Hepatocyte (in vitro differentiated cells): ENCODE data around the gene DNAAF8. TPM values are rescaled to one million over a fixed set of nuclear protein-coding genes. Genes with fewer than 3 reads are reported as not detected.
"Not testable (repeated sequence)": the region's sequence is repeated elsewhere in the genome, so short reads cannot be mapped to it uniquely, and the experiment has no call there.

Experiments
- DNase-seq: peaks from one replicate; pipeline ENCODE4 v3.0.0-alpha.2; 2016; ENCODE audit warnings: low spot score
- H2AFZ ChIP-seq: fragments of 200-600 bp; sonication (generic); 2 replicates; pipeline ENCODE4 v1.6.0; 2016; ENCODE audit warnings: antibody characterized with exemption, mild to moderate bottlenecking
- H3K27ac ChIP-seq: fragments of 200-600 bp; sonication (generic); 2 replicates; pipeline ENCODE4 v1.5.1; 2016; ENCODE audit warnings: mild to moderate bottlenecking
- H3K27me3 ChIP-seq: fragments of 200-600 bp; sonication (generic); 2 replicates; pipeline ENCODE4 v1.6.1; 2016
- H3K36me3 ChIP-seq: fragments of 200-600 bp; sonication (generic); replicated peaks from 2 replicates; pipeline ENCODE4 v1.5.1; 2016; ENCODE audit warnings: low read depth; ENCODE audit not compliant: insufficient read depth
- H3K4me1 ChIP-seq: fragments of 200-600 bp; sonication (generic); 2 replicates; pipeline ENCODE4 v1.5.1; 2016; ENCODE audit warnings: mild to moderate bottlenecking, moderate library complexity; ENCODE audit not compliant: insufficient read depth
- H3K4me2 ChIP-seq: fragments of 200-600 bp; sonication (generic); 2 replicates; pipeline ENCODE4 v1.6.0; 2016
- H3K4me3 ChIP-seq: fragments of 200-600 bp; sonication (generic); 2 replicates; pipeline ENCODE4 v1.5.1; 2016; ENCODE audit warnings: mild to moderate bottlenecking
- H3K79me2 ChIP-seq: fragments of 200-600 bp; sonication (generic); 2 replicates; pipeline ENCODE4 v1.6.0; 2017; ENCODE audit warnings: mild to moderate bottlenecking
- H3K9me2 ChIP-seq: fragments of 200-600 bp; sonication (generic); replicated peaks from 2 replicates; pipeline ENCODE4 v1.6.0; 2017; ENCODE audit warnings: mild to moderate bottlenecking; ENCODE audit not compliant: insufficient read depth
- H3K9me3 ChIP-seq: fragments of 200-600 bp; sonication (generic); 2 replicates; pipeline ENCODE4 v1.5.1; 2016; ENCODE audit warnings: low read depth, mild to moderate bottlenecking
- H4K20me1 ChIP-seq: fragments of 200-600 bp; sonication (generic); 2 replicates; pipeline ENCODE4 v1.6.0; 2016; ENCODE audit warnings: mild to moderate bottlenecking; ENCODE audit not compliant: insufficient read depth, poor library complexity, severe bottlenecking
- EZH2 ChIP-seq: fragments of 200-600 bp; sonication (generic); IDR thresholded peaks from 2 replicates; pipeline ENCODE4 v1.6.1; 2016; ENCODE audit warnings: antibody characterized with exemption, mild to moderate bottlenecking, borderline replicate concordance
- EZH2phosphoT487 ChIP-seq: fragments of 200-600 bp; sonication (generic); IDR thresholded peaks from one replicate; pipeline ENCODE4 v1.6.1; 2018; ENCODE audit warnings: antibody characterized with exemption, mild to moderate bottlenecking, low read depth, moderate library complexity; ENCODE audit not compliant: unreplicated experiment, severe bottlenecking
- WGBS: methylation state at CpG from one replicate; pipeline ENCODE4 v1.1.6; 2016; ENCODE audit warnings: low lambda C conversion rate; ENCODE audit errors: missing lambda C conversion rate; 5-methylcytosine and 5-hydroxymethylcytosine counted together
- polyA plus RNA-seq: library from polyadenylated mRNA; unstranded; fragments of >200 nt; fragmentation: Nextera tagmentation; extraction: Ambion mirVana; gene quantifications from 2 replicates; pipeline ENCODE4 v1.2.1, GENCODE V29; 2016
- total RNA-seq: library from RNA; depleted of rRNA; stranded (reverse); fragments of >200 nt; gene quantifications from 2 replicates; pipeline ENCODE4 v1.2.3, GENCODE V29; 2014
- TF ChIP-seq, protein P1 (sequence below): fragments of 200-600 bp; sonication (generic); IDR thresholded peaks from 2 replicates; pipeline ENCODE4 v1.5.1; 2016; ENCODE audit warnings: antibody characterized with exemption, mild to moderate bottlenecking; ENCODE audit not compliant: poor library complexity

DNAAF8 gene
- total and polyA plus RNA-seq, 2 experiments from 2014 or later: 0.23 to 1.6 TPM

- no peaks in the 10 kb centered on the region for H3K36me3 ChIP-seq
- 92% methylated on average over 21 of the region's 25 CpGs for WGBS
- no peaks in the 10 kb centered on the region for H4K20me1 ChIP-seq
- no peak overlapping the region for H2AFZ ChIP-seq
- H3K27me3 ChIP-seq: no peaks in the 10 kb centered on the region
- no peak overlapping the region for H3K4me2 ChIP-seq
- TF ChIP-seq EZH2phosphoT487: no peak
- no peak for TF ChIP-seq EZH2
- TF ChIP-seq, protein P1, sequence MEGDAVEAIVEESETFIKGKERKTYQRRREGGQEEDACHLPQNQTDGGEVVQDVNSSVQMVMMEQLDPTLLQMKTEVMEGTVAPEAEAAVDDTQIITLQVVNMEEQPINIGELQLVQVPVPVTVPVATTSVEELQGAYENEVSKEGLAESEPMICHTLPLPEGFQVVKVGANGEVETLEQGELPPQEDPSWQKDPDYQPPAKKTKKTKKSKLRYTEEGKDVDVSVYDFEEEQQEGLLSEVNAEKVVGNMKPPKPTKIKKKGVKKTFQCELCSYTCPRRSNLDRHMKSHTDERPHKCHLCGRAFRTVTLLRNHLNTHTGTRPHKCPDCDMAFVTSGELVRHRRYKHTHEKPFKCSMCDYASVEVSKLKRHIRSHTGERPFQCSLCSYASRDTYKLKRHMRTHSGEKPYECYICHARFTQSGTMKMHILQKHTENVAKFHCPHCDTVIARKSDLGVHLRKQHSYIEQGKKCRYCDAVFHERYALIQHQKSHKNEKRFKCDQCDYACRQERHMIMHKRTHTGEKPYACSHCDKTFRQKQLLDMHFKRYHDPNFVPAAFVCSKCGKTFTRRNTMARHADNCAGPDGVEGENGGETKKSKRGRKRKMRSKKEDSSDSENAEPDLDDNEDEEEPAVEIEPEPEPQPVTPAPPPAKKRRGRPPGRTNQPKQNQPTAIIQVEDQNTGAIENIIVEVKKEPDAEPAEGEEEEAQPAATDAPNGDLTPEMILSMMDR: no peak
- H3K4me1 ChIP-seq: peaks cover 6% of the 10 kb centered on the region
- H3K4me3 ChIP-seq: no peak overlapping the region
- no peaks in the 10 kb centered on the region for H3K9me3 ChIP-seq
- no peaks in the 10 kb centered on the region for H3K9me2 ChIP-seq
- no peaks in the 10 kb centered on the region for H3K79me2 ChIP-seq
- H3K27ac ChIP-seq: no peak overlapping the region
- DNase-seq: no peak
Observed at GRCh38 chr16:4783251-4783950, 49.1 kb downstream of the DNAAF8 start.

DNA sequence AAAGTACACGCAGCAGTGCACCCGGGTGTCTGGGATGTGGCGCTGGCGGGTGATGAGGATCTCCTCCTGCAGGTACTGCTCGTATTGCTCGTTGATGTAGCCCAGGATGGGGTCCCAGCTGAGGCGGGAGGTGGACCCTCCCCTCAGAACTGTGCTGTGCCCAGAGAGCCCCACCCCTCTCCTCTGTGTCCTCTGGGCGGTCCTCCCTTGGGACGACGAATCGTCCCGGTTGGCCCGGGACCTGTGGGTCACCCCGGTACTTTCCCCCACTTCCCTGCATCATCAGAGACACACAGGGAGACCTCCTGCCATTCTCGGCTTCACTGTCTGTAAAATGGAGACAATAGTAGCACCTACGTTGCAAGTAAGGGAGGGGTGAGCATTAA is 49.6 kb downstream of the DNAAF8 start:
- Histone ChIP-seq H3K27ac (no peak overlapping the region), H3K27me3 (no peaks in the 10 kb centered on the region), H4K20me1 (no peaks in the 10 kb centered on the region), H3K4me3 (no peak overlapping the region), H3K4me2 (no peak overlapping the region), H3K4me1 (peaks cover 9% of the 10 kb centered on the region), H3K9me3 (no peaks in the 10 kb centered on the region), H3K9me2 (no peaks in the 10 kb centered on the region), H3K36me3 (no peaks in the 10 kb centered on the region), H2AFZ (no peak overlapping the region), H3K79me2 (no peaks in the 10 kb centered on the region)
- no peak for DNase-seq
- 82% methylated on average over 14 of the region's 16 CpGs for WGBS
- TF ChIP-seq EZH2phosphoT487: no peak
- no peak for TF ChIP-seq EZH2
- TF ChIP-seq, protein P1: no peak

DNA sequence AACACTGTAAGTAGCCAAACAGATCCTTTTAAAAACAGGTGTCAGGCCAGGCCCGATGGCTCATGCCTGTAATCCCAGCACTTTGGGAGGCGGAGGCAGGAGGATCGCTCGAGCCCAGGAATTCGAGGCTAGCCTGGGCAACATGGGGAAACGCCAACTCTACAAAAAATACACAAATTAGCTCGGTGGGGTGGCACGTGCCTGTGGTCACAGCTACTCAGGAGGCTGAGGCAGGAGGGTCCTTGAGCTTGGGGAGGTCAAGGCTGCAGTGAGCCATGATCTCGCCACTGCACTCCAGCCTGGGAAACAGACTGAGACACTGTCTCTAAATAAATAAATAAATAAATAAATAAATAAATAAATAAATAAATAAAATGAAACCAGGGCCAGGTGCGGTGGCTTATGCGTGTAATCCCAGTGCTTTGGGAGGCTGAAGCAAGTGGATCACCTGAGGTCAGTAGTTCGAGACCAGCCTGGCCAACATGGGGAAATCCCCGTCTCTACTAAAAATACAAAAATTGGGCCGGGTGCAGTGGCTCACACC is 50.2 kb downstream of the DNAAF8 start:
- H3K4me2 ChIP-seq, H3K79me2 ChIP-seq, DNase-seq, H3K27ac ChIP-seq, H3K9me3 ChIP-seq, H3K36me3 ChIP-seq, H2AFZ ChIP-seq, H3K4me3 ChIP-seq, H4K20me1 ChIP-seq, H3K27me3 ChIP-seq, H3K9me2 ChIP-seq: not testable (repeated sequence)
- H3K4me1 ChIP-seq: peaks cover 12% of the 10 kb centered on the region
- WGBS: 92% methylated on average over 14 of the region's 14 CpGs

DNA sequence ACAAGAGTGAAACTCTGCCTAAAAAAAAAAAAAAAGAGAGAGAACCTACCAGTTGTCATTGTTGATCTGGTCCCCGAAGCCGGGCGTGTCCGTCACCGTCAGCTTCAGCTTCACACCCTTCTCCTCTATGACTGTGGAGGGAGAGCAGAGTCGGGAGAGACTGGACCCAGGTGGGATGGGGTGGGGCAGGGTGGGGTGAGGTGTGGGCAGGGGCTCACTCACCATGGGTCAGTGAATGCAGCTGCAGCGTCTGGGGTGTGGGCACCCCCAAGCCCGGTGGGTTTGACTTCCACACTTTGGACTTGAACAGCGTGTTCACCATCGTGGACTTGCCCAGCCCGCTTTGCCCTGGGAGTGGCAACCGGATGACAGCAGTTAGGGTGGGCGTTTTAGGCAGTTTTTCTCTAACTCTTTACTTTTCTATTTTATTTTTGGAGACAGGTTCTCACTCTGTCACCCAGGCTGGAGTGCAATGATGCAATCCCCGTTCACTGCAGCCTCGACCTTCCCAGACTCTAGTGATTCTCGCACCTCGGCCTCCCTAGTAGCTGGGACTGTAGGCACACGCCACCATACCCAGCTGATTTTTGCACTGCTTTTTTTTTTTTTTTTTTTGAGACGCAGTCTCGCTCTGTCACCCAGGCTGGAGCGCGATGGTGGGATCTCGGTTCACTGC is 51.6 kb downstream of the DNAAF8 start:
- no peaks in the 10 kb centered on the region for H4K20me1 ChIP-seq
- H3K4me3 ChIP-seq: no peak overlapping the region
- H2AFZ ChIP-seq: no peak overlapping the region
- no peaks in the 10 kb centered on the region for H3K9me2 ChIP-seq
- TF ChIP-seq EZH2 (no peak), EZH2phosphoT487 (no peak)
- TF ChIP-seq, protein P1: no peak
- peaks cover 12% of the 10 kb centered on the region for H3K4me1 ChIP-seq
- DNase-seq: no peak
- H3K9me3 ChIP-seq: no peaks in the 10 kb centered on the region
- H3K79me2 ChIP-seq: no peaks in the 10 kb centered on the region
- WGBS: 97% methylated on average over 21 of the region's 23 CpGs
- no peak overlapping the region for H3K4me2 ChIP-seq
- H3K27me3 ChIP-seq: no peaks in the 10 kb centered on the region
- H3K27ac ChIP-seq: no peak overlapping the region
- no peaks in the 10 kb centered on the region for H3K36me3 ChIP-seq
